Keratinocyte (primary cell): Measurements from ENCODE around the gene A2M. TPM values are rescaled to one million over a fixed set of nuclear protein-coding genes. Genes with fewer than 3 reads are reported as not detected.

Experiments
- DNase-seq: peaks from one replicate; pipeline ENCODE4 v3.0.0-alpha.2; 2011; ENCODE audit warnings: low read depth, missing footprints, low spot score
- FAIRE-seq: peaks from 2 replicates; lab custom pipeline; 2011; peaks lifted over from hg19 to GRCh38; lab: Jason Lieb, UNC
- H2AFZ ChIP-seq: 2 replicates; pipeline ENCODE4 v1.6.0; 2012; ENCODE audit warnings: low read length, control low read depth, inconsistent platforms; ENCODE audit not compliant: control insufficient read depth
- H3K27ac ChIP-seq: 2 replicates; pipeline ENCODE4 v1.5.1; 2011; ENCODE audit warnings: low read length; ENCODE audit not compliant: control insufficient read depth, insufficient read depth
- H3K27me3 ChIP-seq: 3 replicates; pipeline ENCODE4 v1.6.0; 2011; ENCODE audit warnings: low read length; ENCODE audit not compliant: control insufficient read depth, insufficient read depth; ENCODE audit errors: extremely low read depth
- H3K36me3 ChIP-seq, 2 experiments: 2 replicates in 1 of 2; 3 replicates in 1 of 2; pipeline ENCODE4 v1.5.1; 2011; ENCODE audit warnings: low read length in 2 of 2, mild to moderate bottlenecking in 1 of 2; ENCODE audit not compliant: control insufficient read depth in 2 of 2, insufficient read depth in 2 of 2; ENCODE audit errors: extremely low read depth in 1 of 2
- H3K4me1 ChIP-seq: 3 replicates; pipeline ENCODE4 v1.5.1; 2011; ENCODE audit warnings: low read length; ENCODE audit not compliant: control insufficient read depth, insufficient read depth; ENCODE audit errors: extremely low read depth
- H3K4me2 ChIP-seq: 3 replicates; pipeline ENCODE4 v1.6.0; 2011; ENCODE audit warnings: low read depth, low read length; ENCODE audit not compliant: control insufficient read depth, insufficient read depth; ENCODE audit errors: extremely low read depth
- H3K4me3 ChIP-seq, 3 experiments: fragments of 200-600 bp in 1 of 3; sonication (generic) in 1 of 3; 2 replicates in 2 of 3; 3 replicates in 1 of 3; pipeline ENCODE4 v1.5.1; 2011 to 2016; ENCODE audit warnings: low read length in 3 of 3, mild to moderate bottlenecking in 3 of 3, control low read depth in 2 of 3, inconsistent platforms in 1 of 3, low read depth in 1 of 3, mixed read lengths in 1 of 3, mixed run types in 1 of 3, moderate library complexity in 1 of 3; ENCODE audit not compliant: control insufficient read depth in 2 of 3, insufficient read depth in 2 of 3; ENCODE audit errors: extremely low read depth in 1 of 3
- H3K79me2 ChIP-seq: 2 replicates; pipeline ENCODE4 v1.6.0; 2012; ENCODE audit warnings: low read length; ENCODE audit not compliant: control insufficient read depth, insufficient read depth
- H3K9ac ChIP-seq: 3 replicates; pipeline ENCODE4 v1.6.0; 2011; ENCODE audit warnings: low read length; ENCODE audit not compliant: control insufficient read depth, insufficient read depth; ENCODE audit errors: extremely low read depth
- H3K9me1 ChIP-seq: 3 replicates; pipeline ENCODE4 v1.6.0; 2011; ENCODE audit warnings: low read length; ENCODE audit not compliant: control insufficient read depth, insufficient read depth; ENCODE audit errors: extremely low read depth
- H3K9me3 ChIP-seq: 2 replicates; pipeline ENCODE4 v1.5.1; 2012; ENCODE audit warnings: low read depth, low read length; ENCODE audit not compliant: control insufficient read depth
- H4K20me1 ChIP-seq: 3 replicates; pipeline ENCODE4 v1.6.0; 2011; ENCODE audit warnings: low read length; ENCODE audit not compliant: control insufficient read depth, insufficient read depth; ENCODE audit errors: extremely low read depth
- EZH2 ChIP-seq: IDR thresholded peaks from one replicate; pipeline ENCODE4 v1.6.1; 2012; ENCODE audit warnings: inconsistent platforms, mild to moderate bottlenecking, low read length, moderate library complexity
- dilution Hi-C: fragments of 300-500 bp; cut with MboI; formaldehyde crosslinking; loops from one replicate; pipeline ENCODE4 v1.7.0; 2020; ENCODE audit warnings: low sequenced_read_pairs; ENCODE audit not compliant: extremely low pct_ligation_motif_present
- polyA plus RNA-seq, 5 experiments: library from polyadenylated mRNA; depleted of rRNA in 3 of 5; stranded (reverse) in 3 of 5; stranded (forward) in 1 of 5; unstranded in 1 of 5; fragments of >200 nt; gene quantifications; 1 replicate in 1 of 5; 2 replicates in 3 of 5; 3 replicates in 1 of 5; pipeline versions ENCODE4 v1.2.1 to v1.2.3, GENCODE V29; 2011 to 2012; ENCODE audit warnings: missing spikeins in 2 of 5, low read depth in 1 of 5, low replicate concordance in 1 of 5
- TF ChIP-seq, protein P1 (sequence below), 3 experiments: IDR thresholded peaks in 1 of 3; conservative IDR thresholded peaks in 1 of 3; optimal IDR thresholded peaks in 1 of 3; 2 replicates in 2 of 3; 3 replicates in 1 of 3; pipeline versions ENCODE3 to v1.5.1; 2011; ENCODE audit warnings: low read length in 3 of 3, mild to moderate bottlenecking in 3 of 3, moderate library complexity in 2 of 3, control low read depth in 1 of 3, inconsistent platforms in 1 of 3; ENCODE audit not compliant: insufficient read depth in 2 of 3; ENCODE audit errors: extremely low read depth in 1 of 3

Gene A2M
- polyA plus RNA-seq, 1 donor (not counting 4 experiments of a cell fraction or from before 2014, with no cell fraction given) = 0.49 TPM

DNA sequence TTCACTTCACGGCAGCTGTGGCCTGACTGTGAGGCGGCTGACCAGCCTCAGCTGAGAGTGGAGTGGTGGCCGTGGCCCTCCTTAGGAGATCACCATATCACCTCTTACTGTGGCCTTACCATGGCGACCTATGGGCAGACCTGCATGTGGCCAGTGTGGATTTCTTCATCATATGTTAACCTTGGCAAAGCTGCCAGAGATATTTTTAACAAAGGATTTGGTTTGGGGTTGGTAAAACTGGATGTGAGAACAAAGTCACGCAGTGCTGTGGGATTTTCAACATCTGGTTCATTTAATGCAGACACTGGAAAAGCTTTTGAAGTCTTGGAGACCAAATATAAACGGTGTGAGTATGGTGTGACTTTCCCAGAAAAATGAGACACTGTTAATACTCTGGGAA, 79.5 kb downstream of the A2M start:
- H3K79me2 ChIP-seq = no peaks in the 10 kb centered on the region
- H3K4me2 ChIP-seq = no peak overlapping the region
- no peaks in the 10 kb centered on the region for H3K9me1 ChIP-seq
- no peaks in the 10 kb centered on the region for H3K9me3 ChIP-seq
- H3K27me3 ChIP-seq = no peaks in the 10 kb centered on the region
- no peak overlapping the region for H3K4me3 ChIP-seq
- no peaks in the 10 kb centered on the region for H3K4me1 ChIP-seq
- TF ChIP-seq EZH2 = no peak
- TF ChIP-seq, protein P1, sequence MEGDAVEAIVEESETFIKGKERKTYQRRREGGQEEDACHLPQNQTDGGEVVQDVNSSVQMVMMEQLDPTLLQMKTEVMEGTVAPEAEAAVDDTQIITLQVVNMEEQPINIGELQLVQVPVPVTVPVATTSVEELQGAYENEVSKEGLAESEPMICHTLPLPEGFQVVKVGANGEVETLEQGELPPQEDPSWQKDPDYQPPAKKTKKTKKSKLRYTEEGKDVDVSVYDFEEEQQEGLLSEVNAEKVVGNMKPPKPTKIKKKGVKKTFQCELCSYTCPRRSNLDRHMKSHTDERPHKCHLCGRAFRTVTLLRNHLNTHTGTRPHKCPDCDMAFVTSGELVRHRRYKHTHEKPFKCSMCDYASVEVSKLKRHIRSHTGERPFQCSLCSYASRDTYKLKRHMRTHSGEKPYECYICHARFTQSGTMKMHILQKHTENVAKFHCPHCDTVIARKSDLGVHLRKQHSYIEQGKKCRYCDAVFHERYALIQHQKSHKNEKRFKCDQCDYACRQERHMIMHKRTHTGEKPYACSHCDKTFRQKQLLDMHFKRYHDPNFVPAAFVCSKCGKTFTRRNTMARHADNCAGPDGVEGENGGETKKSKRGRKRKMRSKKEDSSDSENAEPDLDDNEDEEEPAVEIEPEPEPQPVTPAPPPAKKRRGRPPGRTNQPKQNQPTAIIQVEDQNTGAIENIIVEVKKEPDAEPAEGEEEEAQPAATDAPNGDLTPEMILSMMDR (optimal IDR thresholded peaks at IDR 0.05 in 1 of 3, IDR thresholded peaks at IDR 0.05 in 1 of 3, conservative IDR thresholded peaks at IDR 0.05 in 1 of 3; ENCODE audit: extremely low read depth in 1 of 3, insufficient read depth in 2 of 3, low read length in 3 of 3) = no peak
- H2AFZ ChIP-seq = no peak overlapping the region
- DNase-seq (no peak), FAIRE-seq (no peak)
- H3K36me3 ChIP-seq = no peaks in the 10 kb centered on the region
- no peaks in the 10 kb centered on the region for H4K20me1 ChIP-seq
- dilution Hi-C loops = no loop called here
- no peak overlapping the region for H3K27ac ChIP-seq
- no peak overlapping the region for H3K9ac ChIP-seq

DNA sequence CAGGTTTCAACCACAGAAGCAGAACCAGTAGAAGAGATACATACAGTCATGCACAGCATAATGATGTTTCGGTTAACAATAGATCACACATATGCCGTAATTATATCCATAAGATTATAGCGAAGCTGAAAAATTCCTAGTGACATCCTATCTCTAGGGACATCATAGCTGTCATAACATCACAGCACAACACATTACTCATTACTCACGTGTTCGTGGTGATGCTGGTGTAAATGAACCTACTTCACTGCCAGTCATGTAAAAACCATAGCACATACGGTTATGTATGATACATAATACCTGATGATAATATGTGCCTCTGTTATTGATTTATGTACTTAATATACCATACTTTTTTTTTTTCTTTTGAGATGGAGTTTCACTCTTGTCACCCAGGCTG, 81.6 kb downstream of the A2M start:
- Histone ChIP-seq H3K9ac (no peak overlapping the region), H3K79me2 (no peaks in the 10 kb centered on the region), H3K4me2 (no peak overlapping the region), H3K27me3 (no peaks in the 10 kb centered on the region), H3K27ac (no peak overlapping the region), H2AFZ (no peak overlapping the region), H3K36me3 (no peaks in the 10 kb centered on the region), H3K4me3 (no peak overlapping the region), H3K4me1 (no peaks in the 10 kb centered on the region), H3K9me1 (no peaks in the 10 kb centered on the region), H3K9me3 (no peaks in the 10 kb centered on the region), H4K20me1 (no peaks in the 10 kb centered on the region)
- no peak for DNase-seq
- no peak for FAIRE-seq
- dilution Hi-C loops = no loop called here
- TF ChIP-seq EZH2 = no peak
- TF ChIP-seq, protein P1 (optimal IDR thresholded peaks at IDR 0.05 in 1 of 3, IDR thresholded peaks at IDR 0.05 in 1 of 3, conservative IDR thresholded peaks at IDR 0.05 in 1 of 3; ENCODE audit: extremely low read depth in 1 of 3, insufficient read depth in 2 of 3, low read length in 3 of 3) = no peak
